ENCODE results near the gene CNIH1.
"Not testable (repeated sequence)": the region's sequence is repeated elsewhere in the genome, so short reads cannot be mapped to it uniquely, and the experiment has no call there.

Gene CNIH1

DNA sequence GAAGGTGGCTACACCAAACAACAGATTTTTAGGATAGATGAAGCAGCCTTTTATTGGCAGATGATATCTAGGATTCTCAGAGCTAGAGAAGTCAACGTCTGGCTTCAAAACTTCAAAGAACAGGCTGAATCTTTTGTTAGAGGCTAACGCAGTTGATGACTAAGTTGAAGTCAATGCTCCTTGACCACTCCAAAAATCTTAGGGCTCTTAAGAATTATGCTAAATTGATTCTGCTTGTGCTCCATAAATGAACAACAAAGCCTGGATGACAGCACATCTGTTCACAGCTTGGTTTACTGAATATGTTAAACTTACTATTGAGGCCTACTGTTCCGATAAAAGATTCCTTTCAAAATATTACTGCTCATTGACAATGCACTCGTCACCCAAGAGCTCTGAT is 57.3 kb downstream of the CNIH1 start:
- Histone ChIP-seq H2AFZ (ENCODE audit: low read depth, low read length, severe bottlenecking) (no peak overlapping the region), H3K9ac (ENCODE audit: low read length) (no peak overlapping the region), H3K4me2 (ENCODE audit: low read depth, low read length, poor library complexity, severe bottlenecking) (no peak overlapping the region), H3K27me3 (ENCODE audit: low read length) (no peaks in the 10 kb centered on the region), H3K4me3 (ENCODE audit: insufficient read depth, low read length, poor library complexity, severe bottlenecking) (no peak overlapping the region), H3K9me2 (replicated peaks; ENCODE audit: insufficient read depth, low read length) (no peaks in the 10 kb centered on the region), H3K79me2 (ENCODE audit: insufficient read depth, low read length) (no peaks in the 10 kb centered on the region), H4K20me1 (ENCODE audit: low read depth, low read length) (no peaks in the 10 kb centered on the region), H3K9me3 (ENCODE audit: insufficient read depth, low read length) (no peaks in the 10 kb centered on the region), H3F3A (ENCODE audit: insufficient read depth) (no peaks in the 10 kb centered on the region), H3K36me3 (ENCODE audit: low read length) (no peaks in the 10 kb centered on the region), H3K27ac (ENCODE audit: low read depth, low read length) (no peak overlapping the region)
- no peak for TF ChIP-seq CTCF (IDR thresholded peaks at IDR 0.05; ENCODE audit: insufficient read depth, low read length, poor library complexity, severe bottlenecking)
- TF ChIP-seq EZH2phosphoT487 (conservative IDR thresholded peaks at IDR 0.05; ENCODE audit: low read length), result no peak

DNA sequence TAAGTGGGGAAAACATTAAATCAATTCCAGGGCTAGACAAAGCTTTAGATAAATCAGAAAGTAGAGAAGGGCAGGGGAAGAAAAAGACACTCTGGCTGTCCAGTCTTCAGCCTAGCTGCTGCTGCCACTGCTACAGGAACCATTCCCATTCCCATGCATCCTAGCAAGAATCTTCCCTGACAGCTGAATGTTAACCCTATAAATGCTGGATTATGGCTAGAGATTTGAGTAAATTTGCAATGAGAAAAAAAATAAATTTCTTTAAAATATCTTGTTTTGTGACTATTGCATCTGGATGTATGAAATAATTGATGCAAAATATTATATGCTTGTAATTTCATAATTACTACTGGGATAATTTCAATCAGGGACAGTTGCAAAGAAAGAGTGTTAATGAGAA is 59.4 kb downstream of the CNIH1 start:
- TF ChIP-seq CTCF (IDR thresholded peaks at IDR 0.05; ENCODE audit: insufficient read depth, low read length, poor library complexity, severe bottlenecking) (no peak), EZH2phosphoT487 (conservative IDR thresholded peaks at IDR 0.05; ENCODE audit: low read length) (no peak)
- H3K4me2 ChIP-seq (ENCODE audit: low read depth, low read length, poor library complexity, severe bottlenecking), result no peak overlapping the region
- no peaks in the 10 kb centered on the region for H4K20me1 ChIP-seq (ENCODE audit: low read depth, low read length)
- no peaks in the 10 kb centered on the region for H3K79me2 ChIP-seq (ENCODE audit: insufficient read depth, low read length)
- H3K27me3 ChIP-seq (ENCODE audit: low read length), result no peaks in the 10 kb centered on the region
- H3K9ac ChIP-seq (ENCODE audit: low read length), result no peak overlapping the region
- H3K4me3 ChIP-seq (ENCODE audit: insufficient read depth, low read length, poor library complexity, severe bottlenecking), result no peak overlapping the region
- H2AFZ ChIP-seq (ENCODE audit: low read depth, low read length, severe bottlenecking), result no peak overlapping the region
- H3K36me3 ChIP-seq (ENCODE audit: low read length), result no peaks in the 10 kb centered on the region
- no peaks in the 10 kb centered on the region for H3K9me2 ChIP-seq (replicated peaks; ENCODE audit: insufficient read depth, low read length)
- no peak overlapping the region for H3K27ac ChIP-seq (ENCODE audit: low read depth, low read length)
- no peaks in the 10 kb centered on the region for H3K9me3 ChIP-seq (ENCODE audit: insufficient read depth, low read length)
- no peaks in the 10 kb centered on the region for H3F3A ChIP-seq (ENCODE audit: insufficient read depth)

GRCh38 chr14:54380558-54380957 is 60.6 kb downstream of the CNIH1 start:
- not testable (repeated sequence) for H3K9me2 ChIP-seq (replicated peaks; ENCODE audit: insufficient read depth, low read length)

DNA sequence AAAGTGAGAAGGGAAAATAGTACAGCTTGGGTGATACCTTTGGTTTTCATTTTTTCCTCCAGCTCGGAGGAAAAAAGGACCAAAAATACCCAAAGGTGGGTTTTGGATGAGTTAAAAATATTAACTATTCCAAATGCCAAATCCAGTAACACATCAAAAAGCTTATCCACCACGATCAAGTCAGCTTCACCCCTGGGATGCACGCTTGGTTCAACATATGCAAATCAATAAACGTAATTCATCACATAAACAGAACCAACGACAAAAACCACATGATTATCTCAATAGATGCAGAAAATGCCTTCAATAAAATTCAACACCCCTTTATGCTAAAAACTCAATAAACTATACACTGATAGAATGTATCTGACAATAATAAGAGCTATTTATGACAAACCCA is 62.3 kb downstream of the CNIH1 start:
- not testable (repeated sequence) for H3K4me2 ChIP-seq (ENCODE audit: low read depth, low read length, poor library complexity, severe bottlenecking); H3K27ac ChIP-seq (ENCODE audit: low read depth, low read length); H3K9me2 ChIP-seq (replicated peaks; ENCODE audit: insufficient read depth, low read length); H3K27me3 ChIP-seq (ENCODE audit: low read length); H2AFZ ChIP-seq (ENCODE audit: low read depth, low read length, severe bottlenecking); H4K20me1 ChIP-seq (ENCODE audit: low read depth, low read length); H3K9ac ChIP-seq (ENCODE audit: low read length); H3F3A ChIP-seq (ENCODE audit: insufficient read depth); H3K36me3 ChIP-seq (ENCODE audit: low read length); H3K9me3 ChIP-seq (ENCODE audit: insufficient read depth, low read length); H3K79me2 ChIP-seq (ENCODE audit: insufficient read depth, low read length); H3K4me3 ChIP-seq (ENCODE audit: insufficient read depth, low read length, poor library complexity, severe bottlenecking)

More at GRCh38 chr14:54380558-54380957, 60.6 kb downstream of the CNIH1 start:
- H3K4me3 ChIP-seq (ENCODE audit: insufficient read depth, low read length, poor library complexity, severe bottlenecking); H3K36me3 ChIP-seq (ENCODE audit: low read length); H3K79me2 ChIP-seq (ENCODE audit: insufficient read depth, low read length); H3K27me3 ChIP-seq (ENCODE audit: low read length); H3K9ac ChIP-seq (ENCODE audit: low read length); H2AFZ ChIP-seq (ENCODE audit: low read depth, low read length, severe bottlenecking); H3K27ac ChIP-seq (ENCODE audit: low read depth, low read length); H4K20me1 ChIP-seq (ENCODE audit: low read depth, low read length); H3F3A ChIP-seq (ENCODE audit: insufficient read depth); H3K4me2 ChIP-seq (ENCODE audit: low read depth, low read length, poor library complexity, severe bottlenecking); H3K9me3 ChIP-seq (ENCODE audit: insufficient read depth, low read length): not testable (repeated sequence)

Data from SU-DHL-6 (cell line).